ENCODE results near the gene OR5D18.
"Not testable (repeated sequence)": the region's sequence is repeated elsewhere in the genome, so short reads cannot be mapped to it uniquely, and the experiment has no call there.

OR5D18 gene

DNA sequence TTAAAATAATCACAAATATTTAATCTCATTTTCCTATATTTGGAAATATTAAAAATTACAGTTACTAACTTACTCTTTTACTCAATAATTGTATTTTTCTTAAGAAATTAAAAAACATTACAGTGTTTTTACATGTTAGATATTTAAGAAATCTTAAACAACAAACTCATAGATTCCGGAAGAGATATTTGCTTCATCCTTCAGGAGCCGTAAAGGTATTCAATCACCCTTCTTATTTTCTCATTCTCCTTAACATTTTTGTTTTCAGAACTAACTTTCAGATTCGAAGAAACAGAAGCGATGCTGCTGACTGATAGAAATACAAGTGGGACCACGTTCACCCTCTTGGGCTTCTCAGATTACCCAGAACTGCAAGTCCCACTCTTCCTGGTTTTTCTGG, at the start of gene OR5D18:
Gene OR5D18, plus strand, starts transcription at position 301 of the 400 bp plus-strand sequence. Its CDS starts 0 bp downstream, at position 301.
- no peak for DNase-seq

DNA sequence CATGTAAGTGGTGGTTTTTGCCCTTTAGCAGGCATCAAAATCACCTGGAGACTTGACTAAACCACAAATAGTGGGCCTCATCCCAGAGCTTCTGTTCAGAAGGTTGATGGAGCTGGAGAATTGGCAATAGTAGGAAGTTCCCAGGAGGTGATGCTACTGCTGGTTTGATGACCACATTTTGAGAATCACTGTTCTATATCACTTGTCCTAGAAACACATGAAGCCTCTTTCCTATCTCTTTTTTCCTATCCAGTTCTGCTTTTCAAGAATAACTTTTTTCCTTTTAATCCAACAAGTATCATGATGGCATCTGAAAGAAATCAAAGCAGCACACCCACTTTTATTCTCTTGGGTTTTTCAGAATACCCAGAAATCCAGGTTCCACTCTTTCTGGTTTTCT, 46.3 kb upstream of the OR5D18 start, which contains the start of gene OR5D13:
Gene OR5D13, plus strand, starts transcription at position 301 of the 400 bp plus-strand sequence. Its CDS starts 0 bp downstream, at position 301.
- no peak for DNase-seq

GRCh38 chr11:55791606-55792005, 27.8 kb upstream of the OR5D18 start:
- no peak for DNase-seq

GRCh38 chr11:55793321-55793720, 26.1 kb upstream of the OR5D18 start:
- no peak for DNase-seq

- no peak for DNase-seq
Observed at GRCh38 chr11:55795256-55795655, 24.2 kb upstream of the OR5D18 start, which contains the start of gene OR5D14. OR5D14 (plus strand) TSS chr11:55795556; CDS start chr11:55795556, 0 bp downstream.

- DNase-seq = no peak
Observed at GRCh38 chr11:55806248-55806647, 13.2 kb upstream of the OR5D18 start.

GRCh38 chr11:55811067-55811466, 8.4 kb upstream of the OR5D18 start, which contains the start of gene OR5L1:
OR5L1 (plus strand) TSS chr11:55811367; CDS start chr11:55811467, 100 bp downstream.
- no peak for DNase-seq

- no peak for DNase-seq
Observed at GRCh38 chr11:55826919-55827318, 7.5 kb downstream of the OR5D18 start, which contains the start of gene OR5L2. OR5L2 (plus strand) TSS chr11:55827219; CDS start chr11:55827219, 0 bp downstream.

DNA sequence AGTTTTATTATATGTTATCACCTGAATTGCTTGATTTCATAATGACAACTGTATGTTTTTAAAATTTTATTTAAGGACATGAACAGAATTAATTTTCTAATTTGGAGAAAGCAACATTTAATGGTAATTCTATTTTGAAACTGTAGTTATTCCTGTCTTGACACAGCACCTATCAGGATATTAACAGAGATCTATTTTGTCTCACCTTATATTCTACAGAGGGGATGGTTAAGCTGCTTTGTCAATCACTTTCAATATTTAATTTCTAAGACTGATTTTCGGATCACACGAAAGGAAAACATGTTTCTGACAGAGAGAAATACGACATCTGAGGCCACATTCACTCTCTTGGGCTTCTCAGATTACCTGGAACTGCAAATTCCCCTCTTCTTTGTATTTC, 19.0 kb downstream of the OR5D18 start, which contains the start of gene OR5D16:
Gene OR5D16, plus strand, starts transcription at position 301 of the 400 bp plus-strand sequence. Its CDS starts 0 bp downstream, at position 301.
- no peak for DNase-seq

- no peak for DNase-seq
Observed at GRCh38 chr11:55847453-55847852, 28.0 kb downstream of the OR5D18 start.

GRCh38 chr11:55849037-55849436, 29.6 kb downstream of the OR5D18 start:
- no peak for DNase-seq

- no peak for DNase-seq
Observed at GRCh38 chr11:55852141-55852540, 32.7 kb downstream of the OR5D18 start.

DNA sequence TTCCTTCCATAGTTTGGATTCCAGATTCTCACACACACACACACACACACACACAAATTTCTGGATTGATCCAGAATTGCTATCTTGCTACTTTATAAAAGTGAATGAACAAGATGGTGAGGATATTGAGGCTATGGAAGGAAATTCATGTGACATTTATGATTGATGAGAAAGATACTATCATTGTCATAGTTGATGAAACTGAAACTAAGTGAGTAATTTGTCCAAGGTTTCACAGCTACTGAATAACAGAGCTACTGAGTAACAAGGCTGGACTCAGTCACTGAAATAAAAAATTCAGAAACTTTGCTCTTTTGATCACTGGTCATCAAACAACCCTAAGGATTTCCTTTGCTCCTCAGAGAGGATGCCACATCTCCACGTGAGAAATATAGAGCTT, 35.3 kb downstream of the OR5D18 start:
- DNase-seq = no peak

GRCh38 chr11:55867354-55867753, 47.9 kb downstream of the OR5D18 start:
- not testable (repeated sequence) for DNase-seq
